GM18499 (cell line): ENCODE results near the gene TAT.
"Not testable (repeated sequence)": the region's sequence is repeated elsewhere in the genome, so short reads cannot be mapped to it uniquely, and the experiment has no call there.

ENCODE experiments used
- ATAC-seq: cut with Tn5 transposase; IDR thresholded peaks from one replicate; pipeline ENCODE4 v1.9.1; 2021; ENCODE audit warnings: moderate number of reproducible peaks; ENCODE audit not compliant: insufficient read depth, unreplicated experiment

The TAT gene

GRCh38 chr16:71585318-71585703 lies 8.4 kb upstream of the TAT start:
- no peak for ATAC-seq

- ATAC-seq = no peak
Measured at GRCh38 chr16:71584543-71585317, 7.8 kb upstream of the TAT start.

- not testable (repeated sequence) for ATAC-seq
Measured at GRCh38 chr16:71582553-71582848, 5.6 kb upstream of the TAT start.

GRCh38 chr16:71574702-71575101 lies 2.2 kb downstream of the TAT start:
- ATAC-seq = no peak

GRCh38 chr16:71573387-71574094 lies 3.4 kb downstream of the TAT start:
- no peak for ATAC-seq

- no peak for ATAC-seq
Measured at GRCh38 chr16:71572497-71573116, 4.3 kb downstream of the TAT start.

GRCh38 chr16:71570144-71570543 lies 6.7 kb downstream of the TAT start:
- ATAC-seq = no peak

- ATAC-seq = no peak
Measured at GRCh38 chr16:71569621-71570020, 7.3 kb downstream of the TAT start.

GRCh38 chr16:71568551-71568950 lies 8.3 kb downstream of the TAT start:
- ATAC-seq = no peak

GRCh38 chr16:71567931-71568330 lies 9.0 kb downstream of the TAT start:
- ATAC-seq = no peak

- no peak for ATAC-seq
Measured at GRCh38 chr16:71565812-71566700, 10.8 kb downstream of the TAT start.

- ATAC-seq = peak; percentile 90
Measured at GRCh38 chr16:71564335-71564967, 12.4 kb downstream of the TAT start.

- no peak for ATAC-seq
Measured at GRCh38 chr16:71562552-71562951, 14.3 kb downstream of the TAT start.

- ATAC-seq = not testable (repeated sequence)
Measured at GRCh38 chr16:71561886-71562285, 15.0 kb downstream of the TAT start.

GRCh38 chr16:71559855-71560254 lies 17.0 kb downstream of the TAT start:
- no peak for ATAC-seq

- ATAC-seq = no peak
Measured at GRCh38 chr16:71557954-71558582, 18.8 kb downstream of the TAT start.

- ATAC-seq = no peak
Measured at GRCh38 chr16:71557299-71557698, 19.6 kb downstream of the TAT start.

- ATAC-seq = no peak
Measured at GRCh38 chr16:71555230-71555891, 21.5 kb downstream of the TAT start.
